ENCODE data around the gene DHX16. TPM values are rescaled to one million over a fixed set of nuclear protein-coding genes. Genes with fewer than 3 reads are reported as not detected.

DHX16 gene
- total and polyA plus RNA-seq, 9 of the 15 experiments (the other 6 are each of a cell fraction or from before 2014, with no cell fraction given), result 14.6 to 66.1 (median 47.5) TPM

DNA sequence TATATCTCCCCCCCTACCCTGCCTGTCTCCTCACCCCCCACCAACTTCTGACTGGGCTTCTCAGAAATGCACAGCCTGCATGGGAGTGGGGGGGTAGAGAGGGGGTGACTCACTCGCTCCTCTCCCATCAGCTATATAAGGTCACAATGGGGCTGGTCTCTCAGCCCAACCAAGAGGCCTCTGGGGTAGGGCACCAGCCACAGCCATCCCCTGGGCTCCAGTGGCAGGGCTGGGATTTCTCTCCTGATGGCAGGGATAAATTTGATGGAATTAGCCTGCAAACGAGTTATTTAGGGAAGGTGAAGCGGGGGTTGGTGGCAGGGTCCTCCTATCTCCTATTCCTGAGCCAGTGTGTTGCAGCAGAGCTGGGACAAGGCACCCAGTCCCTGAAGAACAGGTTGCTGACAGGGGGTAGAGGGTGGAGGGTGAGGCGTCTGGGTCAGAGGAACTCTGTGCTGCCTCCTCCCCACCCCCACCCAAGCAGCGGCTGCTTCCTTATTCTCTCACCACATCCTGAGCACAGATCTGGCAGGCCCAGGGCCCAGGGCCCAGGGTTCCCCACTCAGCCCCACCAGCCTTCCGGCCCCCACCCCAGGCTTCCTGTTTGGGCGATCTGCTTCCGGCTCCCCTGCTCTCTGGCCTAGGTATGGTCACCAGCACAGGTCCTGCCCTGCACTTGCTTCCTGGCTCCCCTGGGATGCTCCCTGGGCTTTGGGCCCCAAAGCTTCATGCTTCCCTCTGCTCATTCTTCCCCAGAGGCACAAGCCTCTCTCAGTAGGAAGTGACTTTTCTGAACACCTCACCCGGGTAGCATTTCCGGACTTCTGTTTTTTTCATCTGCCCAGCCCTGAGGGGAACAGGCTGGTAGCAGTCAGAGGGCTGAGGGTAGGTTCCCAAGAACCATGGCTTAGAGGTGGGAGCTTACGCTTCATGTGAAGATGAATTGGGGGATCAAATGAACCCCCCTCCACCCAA is 9.6 kb upstream of the DHX16 start (continued):
- peak in 1 of 3 experiments; percentile 93; a peak in 4 of 6 replicates for TF ChIP-seq ZBTB11 (CRISPR knock-in tag; IDR thresholded peaks at IDR 0.05)
- peak; percentile 80 for TF ChIP-seq KDM5B (IDR thresholded peaks at IDR 0.05; ENCODE audit: insufficient replicate concordance, low read depth, low read length)
- no peak for TF ChIP-seq HMG20A (CRISPR knock-in tag; conservative IDR thresholded peaks at IDR 0.05)
- peak; percentile 84 for TF ChIP-seq SMARCE1 (IDR thresholded peaks at IDR 0.05)
- 0 out of 2 replicates have a peak, but pooled peaks have one; percentile 7 for TF ChIP-seq BCOR (IDR thresholded peaks at IDR 0.05)
- TF ChIP-seq ZNF384 (IDR thresholded peaks at IDR 0.05; ENCODE audit: low read depth, low read length), result 0 out of 2 replicates have a peak, but pooled peaks have one; percentile 31
- TF ChIP-seq ZKSCAN1 (IDR thresholded peaks at IDR 0.05; ENCODE audit: low read depth, low read length), result peak; percentile 31; the same call in 1 of the 2 replicates
- TF ChIP-seq HDAC8 (tag; IDR thresholded peaks at IDR 0.05), result peak; percentile 81
- TF ChIP-seq RBM39 (optimal IDR thresholded peaks at IDR 0.05; ENCODE audit: low read depth, low read length), result no peak
- TF ChIP-seq ZNF23 (CRISPR knock-in tag; IDR thresholded peaks at IDR 0.05), result no peak
- TF ChIP-seq SRSF1 (IDR thresholded peaks at IDR 0.05; ENCODE audit: low read depth, low read length), result no peak
- peak; percentile 31 for TF ChIP-seq ZNF316 (IDR thresholded peaks at IDR 0.05)
- TF ChIP-seq POLR2G (IDR thresholded peaks at IDR 0.05; ENCODE audit: low read depth, low read length), result peak; percentile 86
- TF ChIP-seq ID3 (CRISPR knock-in tag; IDR thresholded peaks at IDR 0.05), result no peak
- peak; percentile 78; the same call in 1 of the 2 replicates for TF ChIP-seq ID3 (tag; IDR thresholded peaks at IDR 0.05)
- peak; percentile 67; the same call in 1 of the 2 replicates for TF ChIP-seq PML (IDR thresholded peaks at IDR 0.05; ENCODE audit: low read length)
- no peak for TF ChIP-seq NR4A1 (CRISPR knock-in tag; IDR thresholded peaks at IDR 0.05)
- TF ChIP-seq NR4A1 (tag; IDR thresholded peaks at IDR 0.05), result peak; percentile 61; the same call in 1 of the 2 replicates
- peak; percentile 36; the same call in 1 of the 2 replicates for TF ChIP-seq SOX6 (IDR thresholded peaks at IDR 0.05)
- TF ChIP-seq MTF1 (CRISPR knock-in tag; IDR thresholded peaks at IDR 0.05; ENCODE audit: borderline replicate concordance), result no peak
- no peak for TF ChIP-seq ZNF707 (CRISPR knock-in tag; conservative IDR thresholded peaks at IDR 0.05)
- no peak for TF ChIP-seq ZSCAN29 (IDR thresholded peaks at IDR 0.05)
- TF ChIP-seq NELFE (IDR thresholded peaks at IDR 0.05; ENCODE audit: insufficient read depth, insufficient read length), result no peak
- TF ChIP-seq, protein P1, sequence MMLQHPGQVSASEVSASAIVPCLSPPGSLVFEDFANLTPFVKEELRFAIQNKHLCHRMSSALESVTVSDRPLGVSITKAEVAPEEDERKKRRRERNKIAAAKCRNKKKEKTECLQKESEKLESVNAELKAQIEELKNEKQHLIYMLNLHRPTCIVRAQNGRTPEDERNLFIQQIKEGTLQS (IDR thresholded peaks at IDR 0.05), result peak; percentile 98
- TF ChIP-seq, protein P1 (CRISPR knock-in tag; conservative IDR thresholded peaks at IDR 0.05), result peak; percentile 80

Measured in K562 (cell line).